Activated CD8-positive, alpha-beta memory T cell treated with anti-CD3 and anti-CD28 coated beads for 36 hours (primary cell): ENCODE results near the gene DCP1B. TPM values are rescaled to one million over a fixed set of nuclear protein-coding genes. Genes with fewer than 3 reads are reported as not detected.

ENCODE experiments used
- CTCF ChIA-PET: fragments of 350-600 bp; sonication (Branson Sonifier 250); formaldehyde crosslinking; loops from one replicate; lab custom pipeline; 2021; ENCODE audit warnings: antibody characterized with exemption; lab: Charles Lee
- POLR2A ChIA-PET: fragments of 350-600 bp; sonication (Branson Sonifier 250); formaldehyde crosslinking; loops from one replicate; lab custom pipeline; 2021; ENCODE audit warnings: antibody characterized with exemption; lab: Charles Lee
- total RNA-seq, 2 experiments: library from RNA; stranded (reverse); gene quantifications; one replicate each; pipeline ENCODE4 v1.2.3, GENCODE V29; 2021

Gene DCP1B
- total RNA-seq, 2 experiments from 2014 or later, result 12.2 to 13.5 TPM

GRCh38 chr12:1915082-1915968 is 88.9 kb downstream of the DCP1B start:
- ChIA-PET POLR2A (no interaction called here), CTCF (interaction anchor here (0.7 kb wide), 1 partner anchor 25 kb away, joined by 3 read pairs; no protein-coding TSS in a partner anchor)

- ChIA-PET CTCF (no interaction called here), POLR2A (no interaction called here)
These were observed 89.9 kb downstream of the DCP1B start for GRCh38 chr12:1914114-1914911.

GRCh38 chr12:1913377-1914113 is 90.7 kb downstream of the DCP1B start:
- ChIA-PET POLR2A (no interaction called here), CTCF (no interaction called here)

GRCh38 chr12:1912580-1913376 is 91.5 kb downstream of the DCP1B start:
- POLR2A ChIA-PET, result no interaction called here

GRCh38 chr12:1911598-1912575 is 92.4 kb downstream of the DCP1B start:
- ChIA-PET POLR2A (no interaction called here), CTCF (no interaction called here)

More at GRCh38 chr12:1912580-1913376, 91.5 kb downstream of the DCP1B start:
- CTCF ChIA-PET, result no interaction called here

- ChIA-PET CTCF (no interaction called here), POLR2A (no interaction called here)
These were observed 93.8 kb downstream of the DCP1B start for GRCh38 chr12:1910468-1910867.

GRCh38 chr12:1908758-1909157 is 95.5 kb downstream of the DCP1B start:
- ChIA-PET CTCF (no interaction called here), POLR2A (no interaction called here)

- POLR2A ChIA-PET, result no interaction called here
- CTCF ChIA-PET, result no interaction called here
These were observed 96.3 kb downstream of the DCP1B start for GRCh38 chr12:1907652-1908611.

- CTCF ChIA-PET, result no interaction called here
- POLR2A ChIA-PET, result no interaction called here
These were observed 97.7 kb downstream of the DCP1B start for GRCh38 chr12:1906579-1906978.

GRCh38 chr12:1904875-1905274 is 99.4 kb downstream of the DCP1B start:
- ChIA-PET POLR2A (no interaction called here), CTCF (no interaction called here)

- POLR2A ChIA-PET, result no interaction called here
- CTCF ChIA-PET, result no interaction called here
These were observed 107.3 kb downstream of the DCP1B start for GRCh38 chr12:1896964-1897363.

Other genes starting within 250 kb of the DCP1B start
- gene LRTM2, start 183.9 kb downstream of the DCP1B start, total RNA-seq, result not detected
- gene CACNA2D4, start 85.8 kb downstream of the DCP1B start, total RNA-seq, result 1 to 10 TPM; 4.1 to 6.2 TPM
- gene CACNA1C, start 48.5 kb upstream of the DCP1B start, total RNA-seq, result under 1 TPM; 0.04 TPM